A549 (cell line): ENCODE data around the gene SLC25A26. TPM values are rescaled to one million over a fixed set of nuclear protein-coding genes. Genes with fewer than 3 reads are reported as not detected.

ENCODE experiments used
- ATAC-seq, 2 experiments: fragments of 200-7000 bp in 1 of 2; fragments of >200 bp in 1 of 2; cut with Nextera tagmentation in 1 of 2; cut with Tn5 transposase in 1 of 2; 3 replicates each; pipeline versions ENCODE4 v1.8.0 to v1.9.1; 2018 to 2020; ENCODE audit warnings: mild to moderate bottlenecking in 1 of 2, moderate library complexity in 1 of 2
- CTCF ChIA-PET: fragments of 300-600 bp; sonication (Branson Sonifier 250); formaldehyde crosslinking; extraction: SDS; loops from one replicate; lab custom pipeline; 2021; ENCODE audit warnings: antibody characterized with exemption, inconsistent platforms; lab: Yijun Ruan, JAX
- POLR2A ChIA-PET: fragments of 350-600 bp; formaldehyde crosslinking; extraction: SDS; loops from one replicate; lab custom pipeline; 2021; ENCODE audit warnings: antibody characterized with exemption, inconsistent platforms; lab: Yijun Ruan, JAX
- DNase-seq, 2 experiments: peaks; one replicate each; pipeline versions ENCODE4 v3.0.0 to v3.0.0-alpha.2; 2011 to 2016; ENCODE audit warnings: low read depth in 1 of 2, low spot score in 1 of 2
- FAIRE-seq: peaks from 2 replicates; lab custom pipeline; 2011; peaks lifted over from hg19 to GRCh38; lab: Jason Lieb, UNC
- H3K27ac ChIP-seq, 2 experiments: fragments of >200 bp; sonication (Bioruptor Twin); formaldehyde crosslinking; 3 replicates each; pipeline ENCODE4 v1.5.1; 2016 to 2017
- H3K4me1 ChIP-seq: fragments of >200 bp; sonication (Bioruptor Twin); formaldehyde crosslinking; 3 replicates; pipeline ENCODE4 v1.6.1; 2016
- H3K4me2 ChIP-seq: fragments of >200 bp; sonication (Bioruptor Twin); formaldehyde crosslinking; 3 replicates; pipeline ENCODE4 v1.6.1; 2016
- H3K4me3 ChIP-seq: fragments of >200 bp; sonication (Bioruptor Twin); formaldehyde crosslinking; 3 replicates; pipeline ENCODE4 v1.5.1; 2016
- H3K9me3 ChIP-seq: fragments of >200 bp; sonication (Bioruptor Twin); formaldehyde crosslinking; 3 replicates; pipeline ENCODE4 v1.6.1; 2016
- CEBPB ChIP-seq, 2 experiments: fragments of >200 bp in 1 of 2; sonication (Bioruptor Twin) in 1 of 2; formaldehyde crosslinking in 1 of 2; IDR thresholded peaks; 2 replicates each; pipeline ENCODE4 v1.6.1; 2012 to 2016
- CHD2 ChIP-seq: fragments of 150-350 bp; IDR thresholded peaks from 2 replicates; pipeline ENCODE4 v1.6.1; 2014; ENCODE audit warnings: low read length; ENCODE audit not compliant: partially characterized antibody
- CHD4 ChIP-seq: fragments of 200-600 bp; sonication (generic); IDR thresholded peaks from 2 replicates; pipeline ENCODE4 v1.6.1; 2016; ENCODE audit warnings: antibody characterized with exemption, mild to moderate bottlenecking, borderline replicate concordance
- EHF ChIP-seq: fragments of 250-450 bp; sonication (Bioruptor Pico); IDR thresholded peaks from 2 replicates; pipeline ENCODE4 v1.5.0; 2020; ENCODE audit warnings: mild to moderate bottlenecking
- EHMT2 ChIP-seq: fragments of 200-600 bp; sonication (generic); IDR thresholded peaks from 2 replicates; pipeline ENCODE4 v1.6.1; 2016; ENCODE audit warnings: antibody characterized with exemption, low read depth, mild to moderate bottlenecking, moderate library complexity
- FOSL2 ChIP-seq, 2 experiments: fragments of 450-650 bp in 1 of 2; fragments of >200 bp in 1 of 2; sonication (Bioruptor Twin) in 1 of 2; formaldehyde crosslinking; IDR thresholded peaks; 2 replicates each; pipeline versions ENCODE4 v1.5.0 to v1.6.1; 2016 to 2020; ENCODE audit warnings: mild to moderate bottlenecking in 1 of 2, moderate library complexity in 1 of 2
- GATA3 ChIP-seq: IDR thresholded peaks from 2 replicates; pipeline ENCODE4 v1.6.1; 2012; ENCODE audit warnings: borderline replicate concordance
- HDAC2 ChIP-seq: fragments of 200-600 bp; sonication (generic); IDR thresholded peaks from 2 replicates; pipeline ENCODE4 v1.6.1; 2016
- JUNB ChIP-seq: fragments of >200 bp; sonication (Bioruptor Twin); formaldehyde crosslinking; IDR thresholded peaks from 2 replicates; pipeline ENCODE4 v1.6.1; 2016
- MAFK ChIP-seq: fragments of 450-650 bp; IDR thresholded peaks from 2 replicates; pipeline ENCODE4 v1.6.1; 2014; ENCODE audit not compliant: partially characterized antibody
- MAZ ChIP-seq: fragments of 150-350 bp; IDR thresholded peaks from 2 replicates; pipeline ENCODE4 v1.6.1; 2014; ENCODE audit warnings: antibody characterized with exemption, low read depth, low read length, borderline replicate concordance
- MYC ChIP-seq: IDR thresholded peaks from 2 replicates; pipeline ENCODE4 v1.6.1; 2012; ENCODE audit warnings: mild to moderate bottlenecking, inconsistent platforms, low read length, improper control_type of control experiment, borderline replicate concordance
- NR3C1 ChIP-seq: fragments of >200 bp; sonication (Bioruptor Twin); formaldehyde crosslinking; IDR thresholded peaks from 3 replicates; pipeline ENCODE4 v1.6.1; 2017
- PBX3 ChIP-seq: IDR thresholded peaks from 2 replicates; pipeline ENCODE4 v1.6.1; 2012
- RARB ChIP-seq: fragments of 250-450 bp; sonication (Bioruptor Pico); IDR thresholded peaks from 2 replicates; pipeline ENCODE4 v1.8.0; 2021; ENCODE audit warnings: mild to moderate bottlenecking, moderate library complexity
- RCOR1 ChIP-seq: fragments of 150-350 bp; IDR thresholded peaks from 2 replicates; pipeline ENCODE4 v1.6.1; 2014; ENCODE audit warnings: antibody characterized with exemption, low read length, low read depth
- REST ChIP-seq: fragments of 200-600 bp; sonication (generic); IDR thresholded peaks from 2 replicates; pipeline ENCODE4 v1.6.1; 2016; ENCODE audit warnings: antibody characterized with exemption, mild to moderate bottlenecking, moderate library complexity
- RFX5 ChIP-seq: fragments of 450-650 bp; IDR thresholded peaks from 2 replicates; pipeline ENCODE4 v1.7.1; 2014; ENCODE audit warnings: antibody characterized with exemption, mild to moderate bottlenecking, moderate library complexity
- TFCP2L1 ChIP-seq: fragments of 250-450 bp; sonication (Bioruptor Pico); IDR thresholded peaks from 2 replicates; pipeline ENCODE4 v1.5.0; 2021; ENCODE audit warnings: mild to moderate bottlenecking
- TP53 ChIP-seq: fragments of 250-450 bp; sonication (Bioruptor Pico); IDR thresholded peaks from 2 replicates; pipeline ENCODE4 v1.5.0; 2021; ENCODE audit warnings: mild to moderate bottlenecking, moderate library complexity
- ZFP36 ChIP-seq: fragments of 450-650 bp; IDR thresholded peaks from 2 replicates; pipeline ENCODE4 v1.6.1; 2014; ENCODE audit warnings: borderline replicate concordance; ENCODE audit not compliant: partially characterized antibody
- ZNF302 ChIP-seq: fragments of 250-450 bp; sonication (Bioruptor Pico); IDR thresholded peaks from 2 replicates; pipeline ENCODE4 v1.9.0; 2021; ENCODE audit warnings: inconsistent platforms, mild to moderate bottlenecking, moderate library complexity
- ZSCAN20 ChIP-seq: fragments of 250-450 bp; sonication (Bioruptor Pico); IDR thresholded peaks from 2 replicates; pipeline ENCODE4 v1.8.0; 2022; ENCODE audit warnings: mild to moderate bottlenecking, moderate library complexity
- WGBS: methylation state at CpG from one replicate; pipeline ENCODE4 v1.1.6; 2017; ENCODE audit errors: missing lambda C conversion rate; 5-methylcytosine and 5-hydroxymethylcytosine counted together
- polyA plus RNA-seq, 4 experiments: library from polyadenylated mRNA; depleted of rRNA in 3 of 4; stranded (reverse); fragments of >200 nt; fragmentation: RNase III in 1 of 4; extraction: RNeasy Plus Mini Kit Qiagen cat#74134 plus additional on column Dnase treatment in 1 of 4; gene quantifications; 2 replicates in 3 of 4; 3 replicates in 1 of 4; pipeline ENCODE4 v1.2.3, GENCODE V29; 2011 to 2017
- TF ChIP-seq, protein P1 (sequence below): fragments of >200 bp; sonication (Bioruptor Twin); formaldehyde crosslinking; IDR thresholded peaks from 2 replicates; pipeline ENCODE4 v1.6.1; 2016
- TF ChIP-seq, protein P2 (sequence below): IDR thresholded peaks from 2 replicates; pipeline ENCODE4 v1.6.1; 2012; ENCODE audit warnings: low read depth, borderline replicate concordance
- TF ChIP-seq, protein P3 (sequence below): fragments of 450-650 bp; IDR thresholded peaks from 2 replicates; pipeline ENCODE4 v1.6.1; 2014; ENCODE audit warnings: antibody characterized with exemption

Gene SLC25A26
- polyA plus RNA-seq, 2 of the 4 experiments (the other 2 are of a cell fraction): 13.0 to 30.5 TPM

DNA sequence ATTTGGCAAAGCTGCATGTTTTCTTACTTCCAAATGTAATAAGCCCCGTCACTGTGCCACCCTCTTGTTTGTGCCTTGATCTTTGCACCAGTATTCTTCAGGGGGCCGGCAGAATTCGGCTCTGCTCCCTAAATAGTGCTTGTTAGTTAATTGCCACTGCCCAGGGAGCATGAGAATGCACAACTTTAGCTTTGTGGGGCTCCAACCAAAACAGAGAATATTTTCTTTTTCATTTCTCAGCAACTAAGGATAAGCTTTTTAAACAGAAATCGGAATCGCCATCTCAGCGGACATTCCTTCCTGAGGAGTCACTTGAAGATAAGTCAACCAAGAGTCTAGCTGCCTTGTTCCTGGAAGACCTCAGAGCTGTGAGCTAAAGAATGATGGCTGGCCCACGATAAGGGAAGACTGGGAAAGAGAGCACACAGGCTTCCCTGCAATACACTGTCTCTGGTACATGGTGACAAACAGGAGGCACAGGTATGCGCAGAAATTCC lies 174.0 kb downstream of the SLC25A26 start:
- FAIRE-seq (no peak), DNase-seq (no peak), ATAC-seq (no peak)
- CTCF ChIA-PET: interaction anchor here (1.5 to 2.0 kb wide), 3 partner anchors 10 to 13 kb away, joined by 3 to 12 read pairs (median 5); no protein-coding TSS in a partner anchor
- WGBS: 80% methylated on average over 8 of the region's 8 CpGs
- no peaks in the 10 kb centered on the region for H3K4me1 ChIP-seq
- H3K4me3 ChIP-seq: no peak overlapping the region
- H3K4me2 ChIP-seq: no peak overlapping the region
- POLR2A ChIA-PET: no interaction called here
- no peak overlapping the region for H3K27ac ChIP-seq
- H3K9me3 ChIP-seq: no peaks in the 10 kb centered on the region
- TF ChIP-seq GATA3: no peak
- no peak for TF ChIP-seq ZNF302 (CRISPR knock-in tag)
- TF ChIP-seq RARB (CRISPR knock-in tag): no peak
- no peak for TF ChIP-seq PBX3
- no peak for TF ChIP-seq ZFP36
- no peak for TF ChIP-seq ZSCAN20 (CRISPR knock-in tag)
- no peak for TF ChIP-seq RFX5
- TF ChIP-seq EHF (CRISPR knock-in tag): no peak
- TF ChIP-seq, protein P1, sequence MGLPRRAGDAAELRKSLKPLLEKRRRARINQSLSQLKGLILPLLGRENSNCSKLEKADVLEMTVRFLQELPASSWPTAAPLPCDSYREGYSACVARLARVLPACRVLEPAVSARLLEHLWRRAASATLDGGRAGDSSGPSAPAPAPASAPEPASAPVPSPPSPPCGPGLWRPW: no peak

GRCh38 chr3:66395635-66396034 lies 174.8 kb downstream of the SLC25A26 start:
- Histone ChIP-seq H3K4me2 (no peak overlapping the region), H3K9me3 (no peaks in the 10 kb centered on the region), H3K27ac (no peak overlapping the region), H3K4me3 (no peak overlapping the region), H3K4me1 (no peaks in the 10 kb centered on the region)
- DNase-seq: no peak
- POLR2A ChIA-PET: no interaction called here
- ATAC-seq: no peak
- TF ChIP-seq RFX5 (no peak), MYC (no peak), CHD4 (no peak), GATA3 (no peak), TFCP2L1 (CRISPR knock-in tag) (no peak), CHD2 (no peak), REST (no peak), CEBPB (IDR thresholded peaks at IDR 0.05) (no peak), EHMT2 (no peak), TP53 (CRISPR knock-in tag) (no peak), JUNB (no peak), HDAC2 (no peak), MAFK (no peak), NR3C1 (no peak), ZSCAN20 (CRISPR knock-in tag) (no peak), FOSL2 (IDR thresholded peaks at IDR 0.05) (no peak), FOSL2 (CRISPR knock-in tag; IDR thresholded peaks at IDR 0.05) (no peak), RCOR1 (no peak), MAZ (no peak)
- TF ChIP-seq, protein P2, sequence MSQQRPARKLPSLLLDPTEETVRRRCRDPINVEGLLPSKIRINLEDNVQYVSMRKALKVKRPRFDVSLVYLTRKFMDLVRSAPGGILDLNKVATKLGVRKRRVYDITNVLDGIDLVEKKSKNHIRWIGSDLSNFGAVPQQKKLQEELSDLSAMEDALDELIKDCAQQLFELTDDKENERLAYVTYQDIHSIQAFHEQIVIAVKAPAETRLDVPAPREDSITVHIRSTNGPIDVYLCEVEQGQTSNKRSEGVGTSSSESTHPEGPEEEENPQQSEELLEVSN: no peak
- TF ChIP-seq, protein P3, sequence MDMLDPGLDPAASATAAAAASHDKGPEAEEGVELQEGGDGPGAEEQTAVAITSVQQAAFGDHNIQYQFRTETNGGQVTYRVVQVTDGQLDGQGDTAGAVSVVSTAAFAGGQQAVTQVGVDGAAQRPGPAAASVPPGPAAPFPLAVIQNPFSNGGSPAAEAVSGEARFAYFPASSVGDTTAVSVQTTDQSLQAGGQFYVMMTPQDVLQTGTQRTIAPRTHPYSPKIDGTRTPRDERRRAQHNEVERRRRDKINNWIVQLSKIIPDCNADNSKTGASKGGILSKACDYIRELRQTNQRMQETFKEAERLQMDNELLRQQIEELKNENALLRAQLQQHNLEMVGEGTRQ: no peak
- FAIRE-seq: no peak
- WGBS: 88% methylated on average over 9 of the region's 10 CpGs
- CTCF ChIA-PET: interaction anchor here (2.0 kb wide), 1 partner anchor 12 kb away, joined by 12 read pairs; no protein-coding TSS in a partner anchor
